Liver (tissue), 3 donors: Measurements from ENCODE around the gene CLTA.

Experiments used
- EGR1 ChIP-seq, 2 donors: IDR thresholded peaks; 2 replicates each; pipeline ENCODE4 v1.6.1; 2016 to 2018; ENCODE audit warnings: antibody characterized with exemption in 2 of 2, low read depth in 2 of 2
- GABPA ChIP-seq, 2 donors: IDR thresholded peaks in 1 of 2; conservative IDR thresholded peaks in 1 of 2; 2 replicates each; pipeline ENCODE4 v1.6.1; 2016; ENCODE audit warnings: antibody characterized with exemption in 2 of 2, mild to moderate bottlenecking in 1 of 2, moderate library complexity in 1 of 2
- JUND ChIP-seq, 2 donors: IDR thresholded peaks; 2 replicates each; pipeline ENCODE4 v1.6.1; 2016; ENCODE audit warnings: antibody characterized with exemption in 2 of 2
- TF ChIP-seq, protein P1 (sequence below): fragments of 150-350 bp; IDR thresholded peaks from 2 replicates; pipeline ENCODE4 v1.5.1; 2017; ENCODE audit warnings: improper control_type of control experiment, low read depth, low read length; ENCODE audit not compliant: missing input control
- TF ChIP-seq, protein P2 (sequence below): IDR thresholded peaks from 2 replicates; pipeline ENCODE4 v1.6.1; 2016; ENCODE audit warnings: antibody characterized with exemption
- donor health status: healthy.
- donor health status: healthy.

DNA sequence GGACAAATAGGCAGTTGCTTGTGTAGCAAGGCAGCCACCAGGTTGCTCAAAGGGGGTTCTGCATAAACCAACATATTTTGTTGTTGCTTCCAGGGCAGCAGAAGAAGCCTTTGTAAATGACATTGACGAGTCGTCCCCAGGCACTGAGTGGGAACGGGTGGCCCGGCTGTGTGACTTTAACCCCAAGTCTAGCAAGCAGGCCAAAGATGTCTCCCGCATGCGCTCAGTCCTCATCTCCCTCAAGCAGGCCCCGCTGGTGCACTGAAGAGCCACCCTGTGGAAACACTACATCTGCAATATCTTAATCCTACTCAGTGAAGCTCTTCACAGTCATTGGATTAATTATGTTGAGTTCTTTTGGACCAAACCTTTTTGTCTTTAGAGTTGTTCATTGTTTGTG is 20.8 kb downstream of the CLTA start:
- TF ChIP-seq, protein P1, sequence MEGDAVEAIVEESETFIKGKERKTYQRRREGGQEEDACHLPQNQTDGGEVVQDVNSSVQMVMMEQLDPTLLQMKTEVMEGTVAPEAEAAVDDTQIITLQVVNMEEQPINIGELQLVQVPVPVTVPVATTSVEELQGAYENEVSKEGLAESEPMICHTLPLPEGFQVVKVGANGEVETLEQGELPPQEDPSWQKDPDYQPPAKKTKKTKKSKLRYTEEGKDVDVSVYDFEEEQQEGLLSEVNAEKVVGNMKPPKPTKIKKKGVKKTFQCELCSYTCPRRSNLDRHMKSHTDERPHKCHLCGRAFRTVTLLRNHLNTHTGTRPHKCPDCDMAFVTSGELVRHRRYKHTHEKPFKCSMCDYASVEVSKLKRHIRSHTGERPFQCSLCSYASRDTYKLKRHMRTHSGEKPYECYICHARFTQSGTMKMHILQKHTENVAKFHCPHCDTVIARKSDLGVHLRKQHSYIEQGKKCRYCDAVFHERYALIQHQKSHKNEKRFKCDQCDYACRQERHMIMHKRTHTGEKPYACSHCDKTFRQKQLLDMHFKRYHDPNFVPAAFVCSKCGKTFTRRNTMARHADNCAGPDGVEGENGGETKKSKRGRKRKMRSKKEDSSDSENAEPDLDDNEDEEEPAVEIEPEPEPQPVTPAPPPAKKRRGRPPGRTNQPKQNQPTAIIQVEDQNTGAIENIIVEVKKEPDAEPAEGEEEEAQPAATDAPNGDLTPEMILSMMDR = no peak
- TF ChIP-seq GABPA (IDR thresholded peaks at IDR 0.05 in 1 of 2, conservative IDR thresholded peaks at IDR 0.05 in 1 of 2) (no peak), EGR1 (IDR thresholded peaks at IDR 0.05; ENCODE audit: low read depth in 2 of 2) (no peak), JUND (IDR thresholded peaks at IDR 0.05) (no peak)
- TF ChIP-seq, protein P2, sequence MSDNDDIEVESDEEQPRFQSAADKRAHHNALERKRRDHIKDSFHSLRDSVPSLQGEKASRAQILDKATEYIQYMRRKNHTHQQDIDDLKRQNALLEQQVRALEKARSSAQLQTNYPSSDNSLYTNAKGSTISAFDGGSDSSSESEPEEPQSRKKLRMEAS = no peak
